DMS53 (cell line): ENCODE results near the gene AP3D1.
"Not testable (repeated sequence)": the region's sequence is repeated elsewhere in the genome, so short reads cannot be mapped to it uniquely, and the experiment has no call there.

Experiments used
- DNase-seq: peaks from one replicate; lab custom pipeline; 2025; lab: John Stamatoyannopoulos, UW

The AP3D1 gene

GRCh38 chr19:2151339-2152229 lies at the start of gene AP3D1:
TSS of gene AP3D1 (minus strand) at chr19:2151566. CDS start at chr19:2151334, 232 bp downstream.
- peak; percentile 99 for DNase-seq

GRCh38 chr19:2200624-2201294 lies 49.4 kb upstream of the AP3D1 start:
- DNase-seq = not testable (repeated sequence)

GRCh38 chr19:2199861-2200623 lies 48.7 kb upstream of the AP3D1 start:
- DNase-seq = no peak

- DNase-seq = no peak
Measured at GRCh38 chr19:2199215-2199614, 47.8 kb upstream of the AP3D1 start.

- DNase-seq = no peak
Measured at GRCh38 chr19:2198317-2198716, 47.0 kb upstream of the AP3D1 start.

- DNase-seq = no peak
Measured at GRCh38 chr19:2197270-2197669, 45.9 kb upstream of the AP3D1 start.

- no peak for DNase-seq
Measured at GRCh38 chr19:2195914-2196313, 44.5 kb upstream of the AP3D1 start.

- DNase-seq = no peak
Measured at GRCh38 chr19:2195361-2195760, 44.0 kb upstream of the AP3D1 start.

- DNase-seq = no peak
Measured at GRCh38 chr19:2194513-2195078, 43.2 kb upstream of the AP3D1 start.

GRCh38 chr19:2193807-2194206 lies 42.4 kb upstream of the AP3D1 start:
- no peak for DNase-seq

GRCh38 chr19:2192862-2193261 lies 41.5 kb upstream of the AP3D1 start:
- no peak for DNase-seq

- no peak for DNase-seq
Measured at GRCh38 chr19:2191456-2192310, 40.3 kb upstream of the AP3D1 start.

- DNase-seq = no peak
Measured at GRCh38 chr19:2190848-2191455, 39.6 kb upstream of the AP3D1 start.

GRCh38 chr19:2189880-2190279 lies 38.5 kb upstream of the AP3D1 start:
- no peak for DNase-seq

GRCh38 chr19:2188708-2189385 lies 37.5 kb upstream of the AP3D1 start:
- DNase-seq = no peak

- DNase-seq = no peak
Measured at GRCh38 chr19:2187159-2187558, 35.8 kb upstream of the AP3D1 start.

- DNase-seq = no peak
Measured at GRCh38 chr19:2186071-2186846, 34.9 kb upstream of the AP3D1 start.

GRCh38 chr19:2185734-2186070 lies 34.3 kb upstream of the AP3D1 start:
- no peak for DNase-seq

- no peak for DNase-seq
Measured at GRCh38 chr19:2184422-2184975, 33.1 kb upstream of the AP3D1 start.
